Activated B cell treated with CpG ODN at 0.5 μM for 24 hours (primary cell): ENCODE data around the gene SLC16A2. TPM values are rescaled to one million over a fixed set of nuclear protein-coding genes. Genes with fewer than 3 reads are reported as not detected.

ENCODE experiments used
- ATAC-seq: fragments of 200-7000 bp; cut with Tn5 transposase; one replicate; pipeline ENCODE4 v1.10.0; 2021; ENCODE audit warnings: low read depth, mild to moderate bottlenecking, moderate library complexity
- CTCF ChIA-PET: fragments of 350-600 bp; sonication (Branson Sonifier 250); formaldehyde crosslinking; loops from one replicate; lab custom pipeline; 2021; ENCODE audit warnings: antibody characterized with exemption; lab: Charles Lee
- POLR2A ChIA-PET: fragments of 350-600 bp; sonication (Branson Sonifier 250); formaldehyde crosslinking; loops from one replicate; lab custom pipeline; 2021; ENCODE audit warnings: antibody characterized with exemption; lab: Charles Lee
- DNase-seq: peaks from one replicate; pipeline ENCODE4 v3.0.0; 2022
- H3K27ac Mint-ChIP-seq: one replicate; pipeline ENCODE4 v1.8.0; 2020; ENCODE audit warnings: mixed read lengths
- H3K27me3 Mint-ChIP-seq: one replicate; pipeline ENCODE4 v1.8.0; 2021; ENCODE audit warnings: mixed read lengths
- H3K36me3 Mint-ChIP-seq: one replicate; pipeline ENCODE4 v1.8.0; 2021; ENCODE audit warnings: low read depth, mixed read lengths
- H3K4me1 Mint-ChIP-seq: one replicate; pipeline ENCODE4 v1.8.0; 2021; ENCODE audit warnings: mixed read lengths
- H3K4me3 Mint-ChIP-seq: one replicate; pipeline ENCODE4 v1.8.0; 2020; ENCODE audit warnings: mild to moderate bottlenecking, mixed read lengths
- H3K9me3 Mint-ChIP-seq: one replicate; pipeline ENCODE4 v1.8.0; 2020; ENCODE audit warnings: mixed read lengths
- intact Hi-C: fragments of 100-400 bp; cut with micrococcal nuclease; formaldehyde crosslinking; loops from one replicate; pipeline ENCODE4 v1.15.1; 2024
- total RNA-seq: library from RNA; stranded (reverse); gene quantifications from 2 replicates; pipeline ENCODE4 v1.2.3, GENCODE V29; 2022
- TF ChIP-seq, protein P1 (sequence below): fragments of 200-600 bp; IDR thresholded peaks from one replicate; pipeline ENCODE4 v1.8.0; 2022; ENCODE audit warnings: antibody characterized with exemption, mild to moderate bottlenecking

Gene SLC16A2
- total RNA-seq, 1 donor from 2014 or later = not detected

DNA sequence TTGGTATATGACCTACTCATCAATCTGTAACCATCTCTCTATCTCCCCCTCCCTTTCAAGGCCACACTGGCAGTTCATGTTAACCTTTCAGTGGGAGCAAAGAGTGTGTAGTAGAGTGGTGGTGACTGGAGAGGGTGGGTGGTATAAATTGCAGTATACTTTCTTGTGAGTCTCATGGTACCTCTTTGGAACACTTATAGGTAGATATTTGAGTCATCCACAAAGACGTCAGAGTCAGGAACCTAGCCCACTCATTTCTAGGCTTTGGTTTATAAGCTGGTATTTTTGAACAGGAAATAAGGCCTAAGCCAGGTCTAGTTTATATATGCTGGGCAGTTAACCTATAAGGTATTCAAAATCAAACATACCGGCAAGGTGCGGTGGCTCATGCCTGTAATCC, 156.8 kb downstream of the SLC16A2 start:
- intact Hi-C loops = no loop called here
- Mint-ChIP-seq H3K36me3 (peaks cover 4% of the 10 kb centered on the region), H3K4me1 (no peaks in the 10 kb centered on the region), H3K27ac (no peak overlapping the region), H3K4me3 (no peak overlapping the region), H3K9me3 (no peaks in the 10 kb centered on the region), H3K27me3 (no peaks in the 10 kb centered on the region)
- CTCF ChIA-PET = no interaction called here
- ATAC-seq (no peak), DNase-seq (no peak)
- TF ChIP-seq, protein P1, sequence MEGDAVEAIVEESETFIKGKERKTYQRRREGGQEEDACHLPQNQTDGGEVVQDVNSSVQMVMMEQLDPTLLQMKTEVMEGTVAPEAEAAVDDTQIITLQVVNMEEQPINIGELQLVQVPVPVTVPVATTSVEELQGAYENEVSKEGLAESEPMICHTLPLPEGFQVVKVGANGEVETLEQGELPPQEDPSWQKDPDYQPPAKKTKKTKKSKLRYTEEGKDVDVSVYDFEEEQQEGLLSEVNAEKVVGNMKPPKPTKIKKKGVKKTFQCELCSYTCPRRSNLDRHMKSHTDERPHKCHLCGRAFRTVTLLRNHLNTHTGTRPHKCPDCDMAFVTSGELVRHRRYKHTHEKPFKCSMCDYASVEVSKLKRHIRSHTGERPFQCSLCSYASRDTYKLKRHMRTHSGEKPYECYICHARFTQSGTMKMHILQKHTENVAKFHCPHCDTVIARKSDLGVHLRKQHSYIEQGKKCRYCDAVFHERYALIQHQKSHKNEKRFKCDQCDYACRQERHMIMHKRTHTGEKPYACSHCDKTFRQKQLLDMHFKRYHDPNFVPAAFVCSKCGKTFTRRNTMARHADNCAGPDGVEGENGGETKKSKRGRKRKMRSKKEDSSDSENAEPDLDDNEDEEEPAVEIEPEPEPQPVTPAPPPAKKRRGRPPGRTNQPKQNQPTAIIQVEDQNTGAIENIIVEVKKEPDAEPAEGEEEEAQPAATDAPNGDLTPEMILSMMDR = no peak
- POLR2A ChIA-PET = no interaction called here

DNA sequence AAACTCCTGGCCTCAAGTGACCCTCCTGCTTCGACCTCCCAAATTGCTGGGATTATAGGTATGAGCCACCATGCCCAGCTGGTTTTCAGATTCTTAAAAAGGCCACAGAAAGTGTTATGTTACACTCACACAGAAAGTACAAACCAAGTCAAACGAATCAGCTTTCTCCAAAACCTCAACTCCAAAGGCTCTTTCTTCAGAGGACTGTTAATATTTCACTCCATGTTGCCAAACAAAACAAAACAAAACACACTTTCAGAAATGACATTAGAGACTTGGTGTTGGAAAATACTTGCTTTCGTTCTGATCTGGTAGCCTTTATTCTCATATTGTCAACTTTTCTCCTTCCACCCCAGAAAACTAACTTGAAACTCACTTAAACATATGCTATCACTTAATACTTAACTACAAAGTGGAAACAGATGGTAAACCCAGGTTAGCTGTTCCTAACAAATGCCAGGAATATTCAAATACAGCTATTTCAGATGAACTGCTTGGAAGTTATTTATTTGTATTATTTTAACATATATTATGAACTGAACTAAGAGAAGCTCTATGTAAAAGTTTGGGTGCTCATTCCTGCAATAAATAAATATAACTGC, 158.4 kb downstream of the SLC16A2 start:
- H3K36me3 Mint-ChIP-seq = peaks cover 5% of the 10 kb centered on the region
- DNase-seq (no peak), ATAC-seq (no peak)
- H3K9me3 Mint-ChIP-seq = no peaks in the 10 kb centered on the region
- H3K4me3 Mint-ChIP-seq = no peak overlapping the region
- TF ChIP-seq, protein P1 = no peak
- no peaks in the 10 kb centered on the region for H3K4me1 Mint-ChIP-seq
- no peaks in the 10 kb centered on the region for H3K27me3 Mint-ChIP-seq
- ChIA-PET CTCF (no interaction called here), POLR2A (no interaction called here)
- intact Hi-C loops = no loop called here
- H3K27ac Mint-ChIP-seq = no peak overlapping the region

Other genes with a start within 250 kb of the SLC16A2 start
- not detected in 2 replicates for gene ZCCHC13, start 117.3 kb upstream of the SLC16A2 start, total RNA-seq
- 32.2 and 34.0 TPM in 2 replicates for gene RLIM, start 193.1 kb downstream of the SLC16A2 start, total RNA-seq